ENCODE data around the gene TCEAL3.

- no peak for TF ChIP-seq POLR2AphosphoS5 (IDR thresholded peaks at IDR 0.05)
- no peak for TF ChIP-seq CTCF (IDR thresholded peaks at IDR 0.05)
- no peak for TF ChIP-seq POLR2A (IDR thresholded peaks at IDR 0.05)
Measured at GRCh38 chrX:103626855-103627254, 19.1 kb downstream of the TCEAL3 start.

Data from prostate gland (tissue), 2 donors.